Esophagus muscularis mucosa (tissue), 4 donors: ENCODE data around the gene C1orf167. TPM values are rescaled to one million over a fixed set of nuclear protein-coding genes. Genes with fewer than 3 reads are reported as not detected.

Experiments
- DNase-seq: peaks from one replicate; pipeline ENCODE4 v3.0.0-alpha.2; 2017; ENCODE audit errors: extremely low spot score
- H3K27ac ChIP-seq, 4 donors: fragments of 200-600 bp; sonication (generic); replicated peaks in 1 of 4; 1 replicate in 3 of 4; 2 replicates in 1 of 4; pipeline ENCODE4 v1.5.1; 2016 to 2019; ENCODE audit warnings: mild to moderate bottlenecking in 1 of 4
- H3K27me3 ChIP-seq, 4 donors: fragments of 200-600 bp; sonication (generic); one replicate each; pipeline versions ENCODE4 v1.5.1 to v1.6.0; 2016 to 2019
- H3K36me3 ChIP-seq, 4 donors: fragments of 200-600 bp; sonication (generic); one replicate each; pipeline ENCODE4 v1.5.1; 2016 to 2019
- H3K4me1 ChIP-seq, 4 donors: fragments of 200-600 bp; sonication (generic); one replicate each; pipeline ENCODE4 v1.5.1; 2016 to 2019
- H3K4me3 ChIP-seq, 4 donors: fragments of 200-600 bp; sonication (generic); 1 replicate in 2 of 4; 2 replicates in 2 of 4; pipeline ENCODE4 v1.5.1; 2016 to 2019; ENCODE audit warnings: mild to moderate bottlenecking in 4 of 4, moderate library complexity in 1 of 4
- H3K9me3 ChIP-seq, 4 donors: fragments of 200-600 bp; sonication (generic); 1 replicate in 3 of 4; 2 replicates in 1 of 4; pipeline ENCODE4 v1.5.1; 2016 to 2019
- EP300 ChIP-seq: sonication (generic); formaldehyde crosslinking; IDR thresholded peaks from one replicate; pipeline ENCODE4 v1.6.1; 2017; ENCODE audit warnings: antibody characterized with exemption
- POLR2A ChIP-seq: fragments of 450-650 bp; IDR thresholded peaks from one replicate; pipeline ENCODE4 v1.6.1; 2017; ENCODE audit warnings: antibody characterized with exemption, moderate library complexity, mild to moderate bottlenecking, low read depth
- POLR2AphosphoS5 ChIP-seq, 2 donors: sonication (generic); formaldehyde crosslinking; IDR thresholded peaks; one replicate each; pipeline ENCODE4 v1.6.1; 2017; ENCODE audit warnings: antibody characterized with exemption in 2 of 2
- WGBS: methylation state at CpG from one replicate; pipeline ENCODE4 v1.1.5; 2018; 5-methylcytosine and 5-hydroxymethylcytosine counted together
- intact Hi-C: fragments of 100-400 bp; cut with DNase I; formaldehyde crosslinking; loops from one replicate; pipeline ENCODE4 v1.15.1; 2023
- total RNA-seq, 4 donors: library from RNA; depleted of rRNA; stranded (reverse); fragments of >200 nt; gene quantifications; one replicate each; pipeline versions ENCODE4 v1.1.0 to v1.2.1, GENCODE V29; 2016
- TF ChIP-seq, protein P1 (sequence below), 3 experiments: fragments of 200-600 bp in 2 of 3; fragments of 450-650 bp in 1 of 3; sonication (generic) in 2 of 3; IDR thresholded peaks; one replicate each; pipeline ENCODE4 v1.5.1; 2017 to 2019; ENCODE audit warnings: antibody characterized with exemption in 3 of 3, mild to moderate bottlenecking in 2 of 3, moderate library complexity in 1 of 3

C1orf167 gene
- total RNA-seq, 4 donors from 2014 or later = 2.3 to 4.3 TPM; not detected in 2

GRCh38 chr1:11729498-11730428, 32.2 kb upstream of the C1orf167 start:
- Histone ChIP-seq H3K4me3 (no peak overlapping the region), H3K36me3 (no peaks in the 10 kb centered on the region), H3K27me3 (no peaks in the 10 kb centered on the region), H3K27ac (peak overlapping the region in 1 of 4 donors; percentile 41), H3K9me3 (no peaks in the 10 kb centered on the region), H3K4me1 (peaks cover 27 to 44% (median 42%) of the 10 kb centered on the region in 4 donors)
- WGBS = 66% methylated on average over 26 of the region's 26 CpGs
- intact Hi-C loops = no loop called here
- DNase-seq = no peak
- TF ChIP-seq EP300 = no peak
- TF ChIP-seq POLR2AphosphoS5 (IDR thresholded peaks at IDR 0.05) = no peak
- TF ChIP-seq, protein P1, sequence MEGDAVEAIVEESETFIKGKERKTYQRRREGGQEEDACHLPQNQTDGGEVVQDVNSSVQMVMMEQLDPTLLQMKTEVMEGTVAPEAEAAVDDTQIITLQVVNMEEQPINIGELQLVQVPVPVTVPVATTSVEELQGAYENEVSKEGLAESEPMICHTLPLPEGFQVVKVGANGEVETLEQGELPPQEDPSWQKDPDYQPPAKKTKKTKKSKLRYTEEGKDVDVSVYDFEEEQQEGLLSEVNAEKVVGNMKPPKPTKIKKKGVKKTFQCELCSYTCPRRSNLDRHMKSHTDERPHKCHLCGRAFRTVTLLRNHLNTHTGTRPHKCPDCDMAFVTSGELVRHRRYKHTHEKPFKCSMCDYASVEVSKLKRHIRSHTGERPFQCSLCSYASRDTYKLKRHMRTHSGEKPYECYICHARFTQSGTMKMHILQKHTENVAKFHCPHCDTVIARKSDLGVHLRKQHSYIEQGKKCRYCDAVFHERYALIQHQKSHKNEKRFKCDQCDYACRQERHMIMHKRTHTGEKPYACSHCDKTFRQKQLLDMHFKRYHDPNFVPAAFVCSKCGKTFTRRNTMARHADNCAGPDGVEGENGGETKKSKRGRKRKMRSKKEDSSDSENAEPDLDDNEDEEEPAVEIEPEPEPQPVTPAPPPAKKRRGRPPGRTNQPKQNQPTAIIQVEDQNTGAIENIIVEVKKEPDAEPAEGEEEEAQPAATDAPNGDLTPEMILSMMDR (IDR thresholded peaks at IDR 0.05) = no peak
- no peak for TF ChIP-seq POLR2A

DNA sequence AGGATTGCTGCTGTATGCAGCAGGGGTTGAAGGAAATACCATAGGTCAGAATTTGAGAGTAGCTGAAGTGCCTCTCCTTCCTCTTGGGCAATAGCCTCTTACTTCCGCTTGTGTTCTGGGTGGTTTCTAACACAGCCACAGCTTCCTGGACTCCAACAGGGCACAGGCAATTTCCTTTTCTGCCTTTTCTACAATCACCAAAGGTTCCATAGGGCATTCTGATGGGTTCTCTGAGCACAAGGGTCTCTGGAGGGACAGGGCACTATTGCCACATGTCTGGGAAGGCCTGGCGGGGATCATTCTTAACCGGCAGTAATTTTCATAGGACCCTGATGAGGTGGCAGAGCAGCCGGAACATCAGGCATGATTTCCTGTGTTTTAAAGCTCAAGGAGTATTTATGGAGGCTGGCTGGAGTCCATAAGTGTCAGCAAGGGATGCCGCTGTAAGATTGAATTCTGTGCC, 31.5 kb upstream of the C1orf167 start:
- TF ChIP-seq POLR2A (no peak), POLR2AphosphoS5 (IDR thresholded peaks at IDR 0.05) (peak; percentile 27 to 33)
- Histone ChIP-seq H3K27ac (peak overlapping the region; percentile 75 to 83 (median 80)), H3K27me3 (no peaks in the 10 kb centered on the region), H3K4me1 (peaks cover 32 to 50% (median 48%) of the 10 kb centered on the region in 4 donors), H3K9me3 (no peaks in the 10 kb centered on the region), H3K4me3 (no peak overlapping the region), H3K36me3 (no peaks in the 10 kb centered on the region)
- WGBS = 46% methylated on average over 5 of the region's 5 CpGs
- intact Hi-C loops = no loop called here
- no peak for DNase-seq

DNA sequence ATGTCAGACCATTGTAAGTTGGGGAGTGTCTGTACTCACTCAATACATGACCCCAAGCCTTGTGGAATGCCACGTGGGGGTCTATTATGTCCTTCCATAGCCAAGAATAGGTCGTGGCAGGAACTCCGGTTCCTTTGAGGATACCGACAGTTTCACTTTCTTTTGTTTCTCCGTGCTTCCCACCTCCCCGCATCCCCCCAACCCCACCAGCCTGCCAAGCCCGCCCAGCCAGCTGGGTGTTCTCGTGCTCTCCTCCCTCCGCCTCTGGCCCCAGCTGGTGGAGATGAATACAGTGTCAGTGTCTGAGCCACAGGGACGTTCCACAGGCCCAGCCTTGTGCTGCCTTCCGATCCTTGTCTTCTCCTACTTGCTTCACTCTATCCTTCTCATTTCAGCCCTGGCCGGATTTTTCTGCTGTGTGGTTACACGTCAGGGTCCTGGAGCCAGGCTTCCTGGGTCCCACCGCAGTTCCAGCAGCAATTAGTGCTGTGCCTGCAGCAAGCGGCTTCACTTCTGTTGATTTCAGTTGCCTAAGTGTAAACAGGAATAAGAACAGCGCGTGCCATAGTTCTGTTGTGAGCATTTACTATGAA, 30.2 kb upstream of the C1orf167 start:
- Histone ChIP-seq H3K36me3 (no peaks in the 10 kb centered on the region), H3K27ac (peak overlapping the region; percentile 75 to 83 (median 80)), H3K4me3 (peak overlapping the region; percentile 40 to 57 (median 50)), H3K4me1 (peaks cover 34 to 62% (median 56%) of the 10 kb centered on the region in 4 donors), H3K27me3 (no peaks in the 10 kb centered on the region), H3K9me3 (no peaks in the 10 kb centered on the region)
- WGBS = 6% methylated on average over 16 of the region's 17 CpGs
- peak; percentile 95 for DNase-seq
- TF ChIP-seq POLR2AphosphoS5 (IDR thresholded peaks at IDR 0.05) (peak; percentile 76 to 77), EP300 (no peak)
- intact Hi-C loops = no loop called here

- H3K4me1 ChIP-seq = peaks cover 44 to 77% (median 72%) of the 10 kb centered on the region in 4 donors
- no peaks in the 10 kb centered on the region for H3K27me3 ChIP-seq
Measured at GRCh38 chr1:11733306-11733705, 28.7 kb upstream of the C1orf167 start.

GRCh38 chr1:11735531-11735853, 26.5 kb upstream of the C1orf167 start:
- Histone ChIP-seq H3K4me3 (peak overlapping the region; percentile 76 to 95 (median 80)), H3K27me3 (no peaks in the 10 kb centered on the region), H3K27ac (peak overlapping the region; percentile 86 to 92 (median 86)), H3K9me3 (no peaks in the 10 kb centered on the region), H3K4me1 (peaks cover 35 to 71% (median 63%) of the 10 kb centered on the region in 4 donors), H3K36me3 (no peaks in the 10 kb centered on the region)
- WGBS = 29% methylated on average over 4 of the region's 4 CpGs
- no peak for TF ChIP-seq EP300
- TF ChIP-seq POLR2A = no peak
- no peak for DNase-seq
- intact Hi-C loops = loop anchor here (5.0 kb wide), 1 partner anchor 52 kb away; no protein-coding TSS in a partner anchor

More at GRCh38 chr1:11733306-11733705, 28.7 kb upstream of the C1orf167 start:
- intact Hi-C loops = no loop called here
- Histone ChIP-seq H3K4me3 (no peak overlapping the region), H3K27ac (peak overlapping the region; percentile 75 to 83 (median 80)), H3K36me3 (no peaks in the 10 kb centered on the region), H3K9me3 (no peaks in the 10 kb centered on the region)
- TF ChIP-seq, protein P1 (IDR thresholded peaks at IDR 0.05) = no peak
- TF ChIP-seq POLR2AphosphoS5 (IDR thresholded peaks at IDR 0.05) (no peak), POLR2A (no peak), EP300 (no peak)
- 95% methylated on average over 3 of the region's 3 CpGs for WGBS
- DNase-seq = no peak
